ELR (cell line): ENCODE data around the gene LMLN.
"Not testable (repeated sequence)": the region's sequence is repeated elsewhere in the genome, so short reads cannot be mapped to it uniquely, and the experiment has no call there.

Source experiments
- DNase-seq: peaks from one replicate; pipeline ENCODE4 v3.0.0-alpha.2; 2015; ENCODE audit warnings: low read depth

LMLN gene

DNA sequence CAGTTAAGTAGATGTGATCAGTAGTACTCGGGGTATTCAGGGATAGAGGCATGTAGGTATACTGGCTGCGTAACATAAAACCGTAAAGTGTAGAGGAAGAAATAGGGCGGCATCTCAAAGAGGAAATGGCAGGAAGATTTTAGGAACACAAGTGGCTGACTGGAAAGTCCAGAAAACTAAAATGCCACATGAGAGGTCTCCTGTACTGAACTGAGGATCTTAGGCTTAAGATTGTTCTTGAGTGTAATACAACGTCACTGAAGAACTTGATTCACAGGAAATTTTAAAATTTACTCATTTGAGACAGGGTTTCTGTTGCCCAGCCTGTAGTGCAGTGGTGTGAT is 2.3 kb upstream of the LMLN start:
- DNase-seq: no peak

DNA sequence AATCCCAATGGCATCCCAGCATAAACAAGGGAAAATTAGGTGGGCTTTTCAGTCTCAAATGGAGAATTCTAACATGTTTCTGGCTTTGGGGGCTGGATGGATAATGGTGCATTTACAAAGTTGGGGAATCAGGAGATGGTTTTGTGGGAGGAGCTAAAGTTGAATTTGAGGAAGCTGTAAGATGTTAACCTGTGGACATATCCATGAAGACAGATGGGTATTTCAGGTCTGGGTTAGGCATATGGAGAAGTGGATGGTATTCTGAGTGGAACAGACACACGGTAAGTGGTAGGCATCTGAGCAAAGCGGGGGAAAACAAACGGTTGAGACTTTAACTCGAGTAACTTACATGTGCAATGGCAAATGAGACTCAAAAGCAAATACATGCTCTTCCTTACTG is 1.7 kb upstream of the LMLN start:
- DNase-seq: no peak

DNA sequence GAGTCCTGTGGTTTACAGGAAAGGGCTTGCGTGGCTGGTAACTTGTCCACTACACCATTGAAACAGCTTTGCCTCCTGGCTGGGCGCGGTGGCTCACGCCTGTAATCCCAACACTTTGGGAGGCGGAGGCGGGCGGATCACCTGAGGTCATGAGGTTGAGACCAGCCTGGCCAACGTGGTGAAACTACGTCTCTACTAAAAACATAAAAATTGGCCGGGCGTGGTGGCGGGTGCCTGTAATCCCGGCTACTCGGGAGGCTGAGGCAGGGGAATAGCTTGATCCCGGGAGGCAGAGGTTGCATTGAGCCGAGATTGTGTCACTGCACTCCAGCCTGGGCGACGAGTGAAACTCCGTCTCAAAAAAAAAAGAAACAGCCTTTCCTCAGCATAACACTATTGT is 1.2 kb upstream of the LMLN start:
- not testable (repeated sequence) for DNase-seq

DNA sequence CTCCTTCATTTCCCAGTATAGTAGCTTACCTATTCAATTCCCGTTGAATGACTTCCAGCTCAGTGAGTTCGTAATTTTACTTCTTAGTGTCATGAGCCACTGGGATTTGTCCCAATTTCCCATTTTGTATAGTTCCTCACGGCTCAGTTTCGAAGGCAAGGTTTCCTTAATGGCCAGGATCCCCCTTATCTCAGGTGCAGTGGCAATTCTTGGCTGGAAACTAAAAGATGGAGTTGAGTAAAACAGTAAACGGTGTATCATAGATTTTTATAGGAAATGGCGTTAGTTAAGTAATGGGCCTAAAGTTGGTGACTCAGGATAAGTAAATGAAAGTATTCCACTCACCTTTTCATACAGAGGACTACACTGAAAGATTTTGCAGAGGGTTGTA is 522 bp upstream of the LMLN start:
- DNase-seq: no peak

DNA sequence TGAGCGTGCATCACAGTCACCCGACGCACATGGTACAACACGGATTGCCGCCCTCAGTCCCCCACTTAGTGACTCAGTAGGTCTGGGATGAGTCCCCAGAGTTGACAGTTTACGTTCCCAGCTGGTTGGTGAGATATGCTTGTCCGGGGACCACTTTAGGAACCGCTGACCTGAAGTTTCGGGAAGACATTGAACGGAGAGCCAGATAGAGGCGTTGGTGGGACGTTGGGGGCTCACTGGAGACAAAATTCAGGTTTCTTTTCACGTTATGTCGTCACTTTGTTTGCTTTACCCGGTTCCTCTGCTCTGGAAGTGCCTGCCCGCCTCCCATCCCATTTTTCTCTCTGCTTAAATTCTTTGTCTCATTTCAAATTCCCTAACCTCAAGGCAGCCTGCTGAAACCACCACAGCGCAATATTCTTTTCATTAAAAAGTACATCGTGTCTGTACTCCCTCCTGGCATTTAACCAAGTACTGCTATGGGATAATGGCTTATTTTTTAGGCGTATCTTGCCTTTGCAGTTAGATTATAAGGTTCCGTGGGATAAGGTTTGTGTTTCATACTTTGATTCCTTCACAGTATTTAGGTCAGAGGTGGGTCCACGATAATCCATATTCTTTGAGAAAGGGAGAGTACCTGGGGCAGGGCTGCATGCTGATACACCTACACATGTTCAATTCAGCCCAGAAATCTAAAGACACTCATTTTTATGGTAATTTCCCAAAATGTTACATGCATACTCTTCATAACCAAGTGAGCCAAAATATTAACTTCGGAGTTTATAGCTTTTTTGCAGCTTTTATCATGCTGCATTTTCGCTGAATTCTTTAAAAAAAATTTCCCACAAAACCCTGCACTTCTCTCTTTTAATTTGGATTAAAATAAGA is 921 bp downstream of the LMLN start:
- DNase-seq: peak; percentile 84

DNA sequence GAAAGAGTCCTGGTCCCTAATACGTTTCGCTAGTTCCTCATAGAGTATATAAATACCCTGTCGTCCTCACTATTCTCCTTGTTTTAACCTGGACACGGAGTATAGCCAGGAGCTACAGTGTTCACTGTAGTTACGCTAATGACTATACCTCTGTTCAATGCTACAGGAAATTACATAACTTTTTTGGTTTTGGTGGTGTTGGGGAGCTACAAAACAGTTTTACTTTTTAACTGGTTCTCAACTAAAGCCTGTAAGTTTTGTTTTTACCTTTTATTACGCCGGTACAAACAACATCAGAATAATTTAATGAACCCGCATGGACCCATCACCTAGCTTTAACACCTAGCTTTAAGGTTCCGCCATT is 1.5 kb downstream of the LMLN start:
- no peak for DNase-seq

DNA sequence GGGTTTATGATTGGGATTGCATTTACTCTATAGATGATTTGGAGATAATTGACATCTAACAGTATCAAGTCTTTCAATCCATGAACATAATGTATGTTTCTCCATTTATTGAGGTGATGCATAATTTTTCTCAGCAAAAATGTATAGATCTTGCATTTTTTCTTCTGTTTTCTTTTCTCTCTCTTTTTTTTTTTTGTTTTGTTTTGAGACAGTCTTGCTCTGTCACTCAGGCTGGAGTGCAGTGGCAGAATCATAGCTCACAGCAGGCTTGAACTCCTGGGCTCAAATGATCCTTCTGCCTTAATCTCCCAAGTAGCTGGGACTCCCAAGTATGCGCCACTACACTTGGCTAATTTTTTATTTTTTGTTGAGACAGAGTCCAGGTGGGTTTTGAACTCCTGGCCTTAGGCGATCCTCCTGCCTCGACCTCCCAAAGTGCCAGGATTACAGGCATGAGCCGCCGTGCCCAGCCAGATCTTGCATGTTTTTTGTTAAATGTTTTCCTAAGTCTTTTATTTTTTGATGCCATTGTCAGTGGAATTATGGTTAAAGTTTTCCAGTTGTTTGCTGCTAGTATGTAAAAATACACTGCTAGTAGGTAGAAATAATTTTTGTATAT is 3.1 kb downstream of the LMLN start:
- no peak for DNase-seq

DNA sequence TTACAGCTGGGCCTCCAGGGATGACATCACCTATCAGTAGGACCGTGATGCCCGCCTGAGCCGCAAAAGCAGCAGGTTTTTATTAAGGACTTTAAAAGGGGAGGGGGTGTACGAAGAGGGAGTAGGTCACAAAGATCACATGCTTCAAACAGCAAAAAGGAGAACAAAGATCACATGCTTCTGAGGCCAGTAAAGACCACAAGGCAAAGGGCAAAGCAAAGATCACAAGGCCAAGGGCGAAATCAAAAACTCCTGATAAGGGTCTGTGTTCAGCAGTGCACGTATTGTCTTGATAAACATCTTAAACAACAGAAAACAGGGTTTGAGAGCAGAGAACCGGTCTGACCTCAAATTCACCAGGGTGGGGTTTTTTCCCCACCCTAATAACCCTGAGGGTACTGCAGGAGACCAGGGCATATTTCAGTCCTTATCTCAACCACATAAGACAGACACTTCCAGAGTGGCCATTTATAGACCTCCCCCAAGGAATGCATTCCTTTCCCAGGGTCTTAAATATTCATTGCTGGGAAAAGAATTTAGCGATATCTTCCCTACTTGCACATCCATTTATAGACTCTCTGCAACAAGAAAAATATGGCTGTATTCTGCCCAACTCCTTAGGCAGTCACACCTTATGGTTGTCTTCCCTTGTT is 7.4 kb downstream of the LMLN start:
- DNase-seq: not testable (repeated sequence)

DNA sequence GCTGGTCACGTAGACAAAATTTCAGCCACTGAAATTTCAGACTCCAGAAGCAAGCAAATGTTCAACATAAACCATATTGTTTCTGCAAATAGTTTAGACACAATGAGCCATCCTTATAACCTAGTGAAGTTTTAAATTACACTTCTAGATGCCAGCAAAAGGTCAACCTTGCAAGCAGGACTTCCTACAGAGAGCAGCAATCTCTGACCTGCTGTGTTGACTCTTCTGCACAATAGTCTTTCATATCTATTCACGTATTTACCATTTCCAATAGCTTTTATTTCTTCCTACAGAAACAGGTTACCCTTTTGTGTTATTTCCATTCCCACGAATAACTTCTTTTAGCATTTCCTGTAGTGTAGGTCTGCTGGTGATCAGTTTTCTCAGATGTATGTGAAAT is 10.6 kb downstream of the LMLN start:
- DNase-seq: no peak

DNA sequence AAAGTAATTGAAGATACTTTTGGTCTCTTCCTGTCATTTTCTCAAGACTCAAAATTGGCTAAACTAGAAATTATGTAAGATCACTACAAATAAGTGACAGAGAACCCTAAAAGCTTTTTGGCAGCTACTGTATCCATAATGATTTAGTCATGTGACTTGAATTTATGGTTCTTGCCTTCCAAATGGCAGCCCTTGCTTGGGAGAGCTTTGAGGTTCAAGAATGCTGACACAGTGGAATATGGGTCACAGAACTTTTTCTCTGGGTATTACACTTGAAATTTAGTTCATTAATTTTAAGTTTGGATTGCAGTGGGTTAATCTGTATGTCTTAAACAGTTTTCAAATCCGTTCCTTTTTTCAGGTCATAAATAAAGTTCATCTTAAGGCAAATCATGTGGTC is 14.0 kb downstream of the LMLN start:
- DNase-seq: no peak

DNA sequence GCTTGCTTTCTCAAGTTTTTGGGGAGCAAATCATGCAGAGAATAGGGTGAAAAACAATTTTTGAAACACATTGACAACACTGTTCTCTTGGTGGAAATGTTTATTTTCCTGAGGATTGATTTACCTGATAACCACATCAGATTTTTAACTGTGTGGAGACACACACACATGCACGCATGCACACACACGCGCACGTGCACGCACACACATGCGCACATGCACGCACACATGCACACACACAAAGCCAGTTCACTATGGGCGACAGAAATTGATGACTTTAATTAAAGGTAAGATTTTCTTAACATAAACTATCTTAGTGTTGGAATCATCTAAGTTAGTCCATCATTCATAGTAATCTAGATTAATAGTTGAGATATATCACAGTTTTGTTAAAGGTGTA is 15.3 kb downstream of the LMLN start:
- no peak for DNase-seq

DNA sequence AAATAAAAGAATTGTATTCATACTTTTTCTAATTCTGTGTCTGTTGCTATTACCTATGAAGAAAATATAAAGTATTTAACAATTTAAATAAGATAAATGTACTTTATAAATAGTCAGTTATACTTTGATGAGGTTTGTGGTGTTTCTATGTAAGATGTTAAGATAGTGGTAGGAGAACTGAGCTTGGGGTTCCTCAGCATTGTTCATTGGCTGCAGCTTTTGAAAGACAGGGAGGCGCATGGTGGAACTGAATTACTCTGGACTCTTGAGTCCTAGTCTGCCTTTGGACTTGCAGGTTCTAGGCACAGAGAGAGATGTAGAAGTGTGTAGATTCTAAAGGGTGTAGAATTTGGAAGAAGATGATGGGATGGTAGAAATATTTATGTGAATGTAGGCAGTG is 23.1 kb downstream of the LMLN start:
- no peak for DNase-seq

DNA sequence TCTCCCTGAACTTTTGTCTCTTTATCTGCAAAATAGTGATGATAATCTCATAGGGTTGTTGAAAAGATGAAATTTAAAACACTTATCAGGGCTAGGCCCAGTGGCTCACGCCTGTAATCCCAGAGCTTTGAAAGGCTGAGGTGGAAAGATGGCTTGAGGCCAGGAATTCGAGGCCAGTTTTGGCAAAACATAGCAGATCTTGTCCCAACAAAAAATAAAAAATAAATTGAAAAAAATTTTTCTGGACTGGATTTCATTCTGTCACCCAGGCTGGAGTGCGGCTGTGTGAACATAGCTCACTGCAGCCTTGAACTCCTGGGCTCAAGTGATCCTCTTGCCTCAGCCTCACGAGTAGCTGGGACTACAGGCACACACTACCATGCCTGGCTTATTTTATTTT is 29.6 kb downstream of the LMLN start:
- no peak for DNase-seq

DNA sequence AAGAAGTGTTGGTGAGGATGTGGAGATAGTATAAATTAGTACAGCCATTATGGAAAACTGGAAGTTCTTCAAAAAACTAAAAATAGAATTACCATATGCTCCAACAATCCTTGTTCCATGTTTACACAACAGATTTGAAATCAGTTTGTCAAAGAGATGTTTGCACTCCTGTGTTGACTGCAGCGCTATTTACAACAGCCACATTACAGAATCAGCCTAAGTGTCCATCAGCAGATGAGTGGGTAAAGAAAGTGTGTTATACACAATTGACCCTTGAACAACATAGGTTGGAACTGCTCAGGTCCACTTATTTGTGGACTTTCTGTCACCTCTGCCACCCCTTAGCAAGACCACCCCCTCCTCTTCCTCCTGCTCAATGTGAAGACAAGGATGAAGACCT is 34.7 kb downstream of the LMLN start:
- no peak for DNase-seq

DNA sequence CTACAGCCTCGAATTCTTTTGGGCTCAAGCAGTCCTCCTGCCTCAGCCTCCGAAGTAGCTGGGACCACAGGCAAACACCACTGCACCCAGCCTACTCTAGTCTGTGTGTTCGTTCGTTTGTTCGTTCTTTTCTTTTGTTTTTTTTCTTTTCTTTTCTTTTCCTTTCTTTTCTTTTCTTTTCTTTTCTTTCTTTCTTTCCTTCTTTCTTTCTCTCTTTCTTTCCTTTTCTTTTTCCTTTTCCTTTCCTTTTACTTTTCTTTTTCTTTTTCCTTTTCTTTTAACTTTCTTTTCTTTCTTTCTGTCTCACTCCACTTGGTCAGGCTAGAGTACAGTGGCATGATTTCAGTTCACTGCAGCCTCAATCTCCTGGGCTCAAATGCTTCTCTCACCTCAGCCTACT is 36.8 kb downstream of the LMLN start:
- no peak for DNase-seq

DNA sequence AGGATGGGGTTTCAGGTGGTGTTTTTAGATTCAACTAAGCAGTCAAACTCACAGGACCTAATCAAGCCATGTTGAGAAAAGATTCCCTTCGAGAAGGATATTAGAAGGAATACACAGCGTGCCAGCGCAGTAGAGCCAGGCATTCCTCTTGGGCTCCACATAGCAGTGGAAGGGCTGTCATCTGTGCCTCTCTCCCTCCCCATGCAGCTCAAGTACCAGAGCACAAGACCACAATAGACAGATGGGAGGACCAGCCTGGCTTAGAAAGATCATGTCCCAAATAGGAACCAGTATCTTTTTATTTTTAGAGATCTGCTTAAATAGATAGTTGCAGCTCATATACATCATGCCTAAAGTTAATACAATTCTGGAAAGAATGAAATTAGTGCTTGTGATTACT is 37.9 kb downstream of the LMLN start:
- DNase-seq: no peak

DNA sequence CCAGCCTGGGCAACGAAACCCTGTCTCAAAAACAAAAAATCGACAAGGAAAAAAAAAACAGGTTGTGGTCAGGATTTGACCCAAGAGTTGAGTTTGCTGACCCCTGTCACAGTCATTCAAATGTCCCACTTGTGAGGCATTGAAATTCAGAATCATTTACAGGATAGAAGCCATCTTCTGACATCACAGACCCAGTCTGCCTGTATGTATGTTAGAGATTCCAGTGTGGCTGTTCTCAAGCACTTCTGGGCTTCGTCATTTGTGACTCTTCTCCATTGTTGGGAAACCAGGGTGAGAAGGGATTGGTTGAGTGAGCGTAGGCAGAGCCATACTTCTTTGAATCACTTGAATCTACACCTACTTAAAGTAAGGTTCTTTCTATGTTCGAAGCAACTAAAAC is 57.1 kb downstream of the LMLN start:
- no peak for DNase-seq

DNA sequence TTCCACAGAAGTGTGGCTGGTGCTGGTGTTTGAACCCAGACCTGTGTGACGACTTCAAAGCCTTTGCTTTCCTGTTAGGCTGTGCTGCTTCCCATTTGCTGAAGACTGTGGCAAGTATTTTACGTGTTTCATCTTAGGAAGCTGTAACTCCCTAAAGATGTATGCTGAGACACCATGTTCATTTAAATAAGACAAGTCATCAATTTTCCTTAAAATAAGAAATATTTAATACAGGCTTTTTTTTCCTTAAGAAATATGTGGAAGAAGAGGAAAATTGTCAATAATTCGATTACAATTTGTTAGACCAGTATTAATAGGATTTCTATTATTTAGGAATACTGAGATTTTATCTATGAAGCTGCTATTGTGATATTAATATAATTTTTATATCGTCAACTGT is 58.4 kb downstream of the LMLN start:
- DNase-seq: no peak

DNA sequence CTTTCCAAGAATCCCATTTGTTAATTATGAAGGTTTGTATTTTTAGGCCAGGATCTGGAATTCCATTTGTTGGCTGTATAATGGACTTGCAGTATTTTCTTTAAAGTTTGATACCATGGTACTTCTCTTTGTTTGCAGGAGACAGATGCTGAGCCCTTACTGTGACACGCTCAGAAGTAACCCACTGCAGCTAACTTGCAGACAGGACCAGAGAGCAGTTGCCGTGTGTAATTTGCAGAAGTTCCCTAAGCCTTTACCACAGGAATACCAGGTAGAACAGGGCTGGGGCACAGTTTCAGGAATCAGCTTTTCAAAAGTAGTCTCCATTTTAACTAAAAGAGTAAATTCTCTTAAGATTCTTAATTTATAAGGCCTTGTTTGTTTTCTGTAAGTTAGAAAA is 59.1 kb downstream of the LMLN start:
- no peak for DNase-seq

DNA sequence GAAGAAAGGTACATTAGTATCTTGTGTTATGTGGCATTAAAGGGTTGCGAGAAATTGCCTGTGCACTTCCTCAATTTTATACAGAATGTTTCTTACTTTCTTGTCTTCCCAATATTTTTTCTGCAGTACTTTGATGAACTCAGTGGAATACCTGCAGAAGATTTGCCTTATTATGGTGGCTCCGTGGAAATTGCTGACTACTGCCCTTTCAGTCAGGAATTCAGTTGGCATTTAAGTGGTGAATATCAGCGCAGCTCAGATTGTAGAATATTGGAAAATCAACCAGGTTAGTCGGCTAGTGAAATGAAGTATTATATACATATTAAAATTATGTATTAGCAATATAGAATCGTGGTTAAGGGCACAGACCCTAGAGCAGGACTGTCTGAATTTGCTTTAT is 61.3 kb downstream of the LMLN start:
- DNase-seq: no peak

DNA sequence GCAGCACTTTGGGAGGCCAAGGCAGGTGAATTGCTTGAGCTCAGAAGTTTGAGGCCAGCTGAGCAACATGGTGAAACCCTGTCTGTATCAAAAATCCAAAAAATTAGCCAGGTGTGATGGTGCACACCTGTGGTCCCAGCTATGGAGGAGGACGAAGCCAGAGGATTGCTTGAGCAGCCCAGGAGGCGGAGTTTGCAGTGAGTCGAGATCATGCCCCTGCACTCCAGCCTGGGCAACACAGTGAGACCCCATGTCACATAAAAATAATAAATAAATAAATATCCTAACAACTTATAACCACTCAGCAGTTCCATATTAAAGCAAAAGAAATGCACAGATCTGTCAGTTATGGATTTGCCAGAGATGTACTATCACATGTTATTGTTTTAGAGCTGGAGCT is 62.6 kb downstream of the LMLN start:
- DNase-seq: no peak

DNA sequence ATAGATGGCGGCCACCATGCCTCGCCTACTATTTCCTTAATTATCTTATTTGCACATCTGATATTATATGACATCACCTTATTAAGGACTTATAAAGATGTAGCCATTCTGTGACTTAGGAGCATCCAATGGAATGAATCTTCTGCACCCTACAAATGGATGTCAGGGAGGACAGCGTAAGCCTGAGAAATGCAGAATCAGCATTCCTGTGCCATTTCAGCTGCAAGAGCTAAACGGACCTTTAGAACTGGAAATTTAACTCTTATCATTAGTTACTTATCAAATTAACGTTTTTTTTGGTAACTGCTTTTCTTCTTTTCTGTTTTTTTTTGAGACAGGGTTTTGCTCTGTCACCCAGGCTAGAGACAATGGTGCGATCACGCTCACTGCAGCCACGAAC is 65.6 kb downstream of the LMLN start:
- DNase-seq: no peak

DNA sequence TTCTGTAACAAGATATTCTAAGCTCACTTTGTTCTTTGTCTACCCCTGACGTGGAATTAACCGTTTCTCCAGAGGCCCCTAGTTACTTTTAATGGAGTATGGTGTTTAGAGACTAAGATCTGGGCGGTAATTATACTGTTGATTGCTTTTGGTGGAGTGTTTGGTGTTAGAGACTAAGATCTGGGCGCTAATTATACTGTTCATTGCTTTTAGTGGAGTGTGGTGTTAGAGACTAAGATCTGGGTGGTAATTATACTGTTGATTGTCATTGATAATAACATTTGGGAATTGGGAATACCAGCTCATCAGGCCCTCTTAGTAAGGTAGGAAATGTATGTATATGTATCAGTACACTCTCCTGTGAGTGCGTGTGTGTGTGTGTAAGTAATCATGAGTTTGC is 66.6 kb downstream of the LMLN start:
- DNase-seq: no peak
